Vagina (tissue), 2 donors: ENCODE data around the gene DNAH10. TPM values are rescaled to one million over a fixed set of nuclear protein-coding genes. Genes with fewer than 3 reads are reported as not detected.

Source experiments
- DNase-seq, 2 donors: peaks; one replicate each; pipeline ENCODE4 v3.0.0-alpha.2; 2017; ENCODE audit errors: extremely low spot score in 2 of 2
- H3K27ac ChIP-seq: fragments of 200-600 bp; sonication (generic); one replicate; pipeline ENCODE4 v1.5.1; 2019
- H3K27me3 ChIP-seq: fragments of 200-600 bp; sonication (generic); one replicate; pipeline ENCODE4 v1.5.1; 2019
- H3K36me3 ChIP-seq, 2 donors: fragments of 200-600 bp; sonication (generic); one replicate each; pipeline ENCODE4 v1.5.1; 2017 to 2019
- H3K4me1 ChIP-seq: fragments of 200-600 bp; sonication (generic); one replicate; pipeline ENCODE4 v1.5.1; 2019
- H3K4me3 ChIP-seq, 2 donors: fragments of 200-600 bp; sonication (generic); 1 replicate in 1 of 2; 2 replicates in 1 of 2; pipeline ENCODE4 v1.5.1; 2016 to 2019
- H3K9me3 ChIP-seq: fragments of 200-600 bp; sonication (generic); one replicate; pipeline ENCODE4 v1.5.1; 2019
- CTCF ChIP-seq, 3 experiments: fragments of 450-650 bp in 2 of 3; fragments of 200-600 bp in 1 of 3; sonication (generic) in 1 of 3; IDR thresholded peaks; one replicate each; pipeline ENCODE4 v1.5.1; 2017 to 2019; ENCODE audit warnings: antibody characterized with exemption in 3 of 3, mild to moderate bottlenecking in 2 of 3, moderate library complexity in 2 of 3
- POLR2A ChIP-seq, 2 donors: fragments of 450-650 bp; IDR thresholded peaks; one replicate each; pipeline ENCODE4 v1.6.1; 2017; ENCODE audit warnings: antibody characterized with exemption in 2 of 2, mild to moderate bottlenecking in 2 of 2, moderate library complexity in 2 of 2
- POLR2AphosphoS5 ChIP-seq, 2 donors: sonication (generic); formaldehyde crosslinking; IDR thresholded peaks; one replicate each; pipeline ENCODE4 v1.9.0; 2017; ENCODE audit warnings: antibody characterized with exemption in 2 of 2, mild to moderate bottlenecking in 2 of 2, low read depth in 1 of 2; ENCODE audit not compliant: insufficient read depth in 1 of 2
- intact Hi-C: fragments of 100-400 bp; cut with DNase I; formaldehyde crosslinking; loops from one replicate; pipeline ENCODE4 v1.15.1; 2023
- total RNA-seq: library from RNA; depleted of rRNA; stranded (reverse); fragments of >200 nt; gene quantifications from one replicate; pipeline ENCODE4 v1.2.3, GENCODE V29; 2016

The DNAH10 gene
- total RNA-seq, 1 donor from 2014 or later = not detected

DNA sequence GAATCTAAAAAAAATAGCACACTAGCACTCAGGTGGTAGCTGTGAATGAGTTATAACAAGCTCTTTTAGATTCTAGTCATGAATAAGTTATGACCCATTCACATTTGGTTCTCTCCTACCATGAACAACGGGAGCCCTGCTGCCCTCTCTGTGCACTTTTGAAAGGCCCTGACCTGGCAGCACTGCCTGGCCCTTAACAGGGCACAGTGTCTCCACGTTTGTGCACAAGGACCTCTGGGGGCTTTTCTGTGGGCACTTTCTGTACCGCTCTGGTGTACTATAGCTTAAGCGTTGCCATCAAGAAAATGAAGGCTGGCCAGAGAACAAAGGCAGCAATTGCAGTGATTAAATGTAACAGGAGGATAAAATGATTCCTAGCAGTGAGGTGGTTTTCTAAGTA lies 189.4 kb downstream of the DNAH10 start:
- H3K4me1 ChIP-seq = peaks cover 9% of the 10 kb centered on the region
- no peak overlapping the region for H3K4me3 ChIP-seq
- intact Hi-C loops = no loop called here
- H3K36me3 ChIP-seq = no peaks in the 10 kb centered on the region
- DNase-seq = peak in 1 of 2 donors; percentile 22
- no peak overlapping the region for H3K27ac ChIP-seq
- H3K27me3 ChIP-seq = no peaks in the 10 kb centered on the region
- no peaks in the 10 kb centered on the region for H3K9me3 ChIP-seq
- no peak for TF ChIP-seq POLR2A (IDR thresholded peaks at IDR 0.05)
- no peak for TF ChIP-seq CTCF (IDR thresholded peaks at IDR 0.05)
- no peak for TF ChIP-seq POLR2AphosphoS5 (IDR thresholded peaks at IDR 0.05; ENCODE audit: insufficient read depth in 1 of 2, low read depth in 1 of 2)

- intact Hi-C loops = no loop called here
- TF ChIP-seq CTCF (IDR thresholded peaks at IDR 0.05) (no peak), POLR2A (IDR thresholded peaks at IDR 0.05) (no peak), POLR2AphosphoS5 (IDR thresholded peaks at IDR 0.05; ENCODE audit: insufficient read depth in 1 of 2, low read depth in 1 of 2) (no peak)
- Histone ChIP-seq H3K27me3 (no peaks in the 10 kb centered on the region), H3K4me1 (peaks cover 9% of the 10 kb centered on the region), H3K9me3 (no peaks in the 10 kb centered on the region), H3K27ac (no peak overlapping the region), H3K36me3 (no peaks in the 10 kb centered on the region), H3K4me3 (no peak overlapping the region)
- peak in 1 of 2 donors; percentile 34 for DNase-seq
Observed at GRCh38 chr12:123952037-123952436, 189.9 kb downstream of the DNAH10 start.

GRCh38 chr12:123954647-123955350 lies 192.7 kb downstream of the DNAH10 start:
- Histone ChIP-seq H3K9me3 (no peaks in the 10 kb centered on the region), H3K27me3 (no peaks in the 10 kb centered on the region), H3K27ac (no peak overlapping the region), H3K4me3 (no peak overlapping the region), H3K4me1 (peaks cover 9% of the 10 kb centered on the region), H3K36me3 (no peaks in the 10 kb centered on the region)
- intact Hi-C loops = no loop called here
- peak in 1 of 2 donors; percentile 54 for DNase-seq
- no peak for TF ChIP-seq POLR2A (IDR thresholded peaks at IDR 0.05)
- TF ChIP-seq CTCF (IDR thresholded peaks at IDR 0.05) = no peak
- TF ChIP-seq POLR2AphosphoS5 (IDR thresholded peaks at IDR 0.05; ENCODE audit: insufficient read depth in 1 of 2, low read depth in 1 of 2) = no peak

DNA sequence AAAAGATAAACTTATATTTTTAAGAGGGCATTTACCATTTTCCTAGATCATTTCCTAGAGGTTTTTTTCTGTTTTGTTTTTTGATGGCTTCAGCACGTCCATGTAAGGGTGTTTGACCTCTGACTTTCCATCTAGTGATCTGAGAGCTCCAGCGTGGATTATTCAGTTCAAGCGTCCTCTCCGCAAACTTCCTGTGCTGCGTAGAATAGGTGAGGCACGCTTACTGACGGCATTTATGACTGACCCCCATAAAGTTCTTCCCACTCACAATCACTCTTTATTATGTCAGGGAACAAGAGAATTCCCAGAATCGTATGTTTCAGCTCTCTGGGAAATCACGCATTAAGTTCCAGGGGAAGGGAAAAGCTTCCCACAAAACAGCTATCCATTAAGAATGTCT lies 194.1 kb downstream of the DNAH10 start:
- H3K4me1 ChIP-seq = no peaks in the 10 kb centered on the region
- H3K9me3 ChIP-seq = no peaks in the 10 kb centered on the region
- DNase-seq = no peak
- no peak overlapping the region for H3K27ac ChIP-seq
- no peak for TF ChIP-seq CTCF (IDR thresholded peaks at IDR 0.05)
- no peaks in the 10 kb centered on the region for H3K36me3 ChIP-seq
- no peaks in the 10 kb centered on the region for H3K27me3 ChIP-seq
- H3K4me3 ChIP-seq = no peak overlapping the region
- intact Hi-C loops = no loop called here

- intact Hi-C loops = no loop called here
- H3K4me1 ChIP-seq = no peaks in the 10 kb centered on the region
Observed at GRCh38 chr12:123957196-123957595, 195.1 kb downstream of the DNAH10 start.

More at GRCh38 chr12:123957196-123957595, 195.1 kb downstream of the DNAH10 start:
- no peaks in the 10 kb centered on the region for H3K36me3 ChIP-seq
- DNase-seq = peak in 1 of 2 donors; percentile 64
- no peak overlapping the region for H3K27ac ChIP-seq
- TF ChIP-seq CTCF (IDR thresholded peaks at IDR 0.05) = no peak
- no peak for TF ChIP-seq POLR2AphosphoS5 (IDR thresholded peaks at IDR 0.05; ENCODE audit: insufficient read depth in 1 of 2, low read depth in 1 of 2)
- TF ChIP-seq POLR2A (IDR thresholded peaks at IDR 0.05) = no peak
- no peak overlapping the region for H3K4me3 ChIP-seq
- no peaks in the 10 kb centered on the region for H3K27me3 ChIP-seq
- no peaks in the 10 kb centered on the region for H3K9me3 ChIP-seq
